GM19468 (cell line): ENCODE data around the gene CA10.

Experiments
- ATAC-seq: cut with Tn5 transposase; IDR thresholded peaks from one replicate; pipeline ENCODE4 v1.9.1; 2021; ENCODE audit warnings: mild to moderate bottlenecking, moderate library complexity, moderate number of reproducible peaks; ENCODE audit not compliant: unreplicated experiment; ENCODE audit errors: extremely low read depth

The CA10 gene

DNA sequence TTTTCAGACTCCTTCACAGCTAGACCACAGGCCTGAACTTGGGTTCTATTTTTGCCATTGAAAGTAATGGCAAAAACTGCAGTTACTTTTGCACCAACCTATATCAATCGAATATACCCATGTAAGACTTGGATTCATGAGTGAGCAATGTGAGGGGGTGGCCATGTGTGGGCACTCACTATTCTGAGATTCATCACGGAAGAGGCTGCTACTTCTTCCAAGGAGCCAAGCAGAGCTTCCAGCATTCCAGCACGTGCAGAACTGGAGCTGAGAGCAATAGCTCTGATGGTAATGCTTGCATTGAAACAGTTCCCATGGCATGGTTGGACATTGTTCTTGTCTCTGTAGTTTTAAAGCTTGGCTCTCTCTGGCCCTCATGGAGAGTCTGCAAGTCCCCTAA, 327.6 kb downstream of the CA10 start:
- ATAC-seq, result no peak

DNA sequence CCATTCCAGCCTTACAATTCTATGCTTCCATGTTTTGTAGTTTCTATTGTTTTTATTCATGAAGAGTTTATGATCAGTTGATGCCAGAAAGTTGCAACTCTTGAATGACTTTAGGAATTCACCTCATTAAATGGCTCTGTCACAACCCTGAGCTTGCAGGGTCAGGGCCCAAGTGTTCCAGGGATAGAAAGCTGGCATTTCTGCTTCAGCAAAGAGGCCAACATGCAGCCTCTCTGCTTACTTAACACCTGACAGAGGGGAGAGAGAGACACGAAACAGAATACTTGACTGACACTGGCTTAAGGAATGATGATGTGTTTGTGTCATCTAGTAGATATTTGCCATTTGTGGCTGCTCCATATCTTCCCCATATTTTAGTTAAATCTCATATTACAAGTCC, 328.1 kb downstream of the CA10 start:
- no peak for ATAC-seq

DNA sequence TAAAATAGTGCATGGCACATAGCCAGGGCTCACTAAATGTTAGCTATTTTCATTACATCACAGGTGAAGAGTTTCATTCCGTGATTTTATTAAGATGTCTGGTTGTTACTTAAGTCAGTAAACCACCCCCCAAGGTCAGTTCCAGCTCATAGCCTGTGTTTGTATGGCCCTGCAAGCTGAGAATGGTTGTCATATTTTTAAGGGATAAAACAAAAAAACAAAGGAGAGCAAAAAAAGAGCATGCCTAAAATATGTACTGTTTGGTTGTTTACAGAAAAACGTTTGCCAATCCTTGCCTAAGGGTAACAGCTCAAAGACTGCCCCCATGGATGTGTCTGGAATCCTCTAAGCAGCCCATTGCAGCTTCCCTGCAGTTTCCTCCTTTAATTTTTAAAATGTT, 329.6 kb downstream of the CA10 start:
- ATAC-seq, result no peak

DNA sequence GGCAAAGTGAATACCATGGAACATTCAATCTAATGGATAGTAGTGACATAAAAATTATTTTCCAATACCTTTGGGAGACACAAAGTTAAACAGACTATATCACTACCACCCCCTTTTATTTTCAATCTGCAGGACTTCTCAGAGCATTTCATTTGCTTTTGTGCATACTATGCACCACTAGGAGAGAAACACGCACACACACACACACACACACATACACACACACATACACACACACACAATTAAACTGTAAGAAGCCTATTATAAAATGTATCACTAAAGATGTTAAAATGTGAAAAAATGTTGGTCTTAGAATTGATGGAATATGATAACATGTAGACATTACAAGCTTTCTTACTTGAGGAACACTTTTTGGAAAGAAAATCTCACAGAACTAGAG, 331.4 kb downstream of the CA10 start:
- no peak for ATAC-seq

DNA sequence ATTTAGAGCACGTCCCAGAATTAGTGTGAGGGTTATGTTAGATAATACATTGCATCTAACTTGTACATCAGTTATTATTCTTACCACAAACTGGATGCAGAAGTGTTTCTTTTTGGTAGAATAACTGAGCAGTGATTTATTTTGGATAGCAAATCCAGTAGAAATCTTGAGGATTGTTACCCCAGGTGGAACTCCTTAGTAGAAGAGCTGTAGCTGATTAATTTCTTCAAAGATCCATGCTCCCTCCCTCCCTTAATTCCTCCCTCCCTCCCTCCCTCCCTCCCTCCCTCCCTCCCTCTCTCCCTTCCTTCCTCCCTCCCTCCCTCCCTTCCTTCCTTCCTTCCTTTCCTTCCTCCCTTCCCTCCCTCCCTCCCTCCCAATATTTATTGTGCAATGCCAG, 337.7 kb downstream of the CA10 start:
- no peak for ATAC-seq

DNA sequence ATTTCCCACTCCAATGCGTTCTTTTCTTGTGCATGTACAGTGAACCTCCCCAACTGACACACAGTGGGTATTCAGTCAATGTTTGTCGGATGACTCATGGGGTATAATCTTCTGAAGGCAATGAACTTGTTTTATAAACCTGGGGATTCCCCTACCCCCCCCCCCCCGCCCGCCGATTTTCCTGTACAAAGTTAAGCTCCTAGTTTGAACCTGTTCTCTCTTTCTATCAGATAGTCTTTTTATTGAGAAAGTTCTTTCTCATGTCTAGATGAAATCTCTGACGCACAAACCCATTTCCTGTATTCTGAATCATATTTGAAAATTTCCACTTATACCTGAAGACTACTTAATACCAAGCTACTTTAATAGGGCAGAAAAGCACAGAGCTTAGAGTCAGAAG, 338.3 kb downstream of the CA10 start:
- no peak for ATAC-seq

DNA sequence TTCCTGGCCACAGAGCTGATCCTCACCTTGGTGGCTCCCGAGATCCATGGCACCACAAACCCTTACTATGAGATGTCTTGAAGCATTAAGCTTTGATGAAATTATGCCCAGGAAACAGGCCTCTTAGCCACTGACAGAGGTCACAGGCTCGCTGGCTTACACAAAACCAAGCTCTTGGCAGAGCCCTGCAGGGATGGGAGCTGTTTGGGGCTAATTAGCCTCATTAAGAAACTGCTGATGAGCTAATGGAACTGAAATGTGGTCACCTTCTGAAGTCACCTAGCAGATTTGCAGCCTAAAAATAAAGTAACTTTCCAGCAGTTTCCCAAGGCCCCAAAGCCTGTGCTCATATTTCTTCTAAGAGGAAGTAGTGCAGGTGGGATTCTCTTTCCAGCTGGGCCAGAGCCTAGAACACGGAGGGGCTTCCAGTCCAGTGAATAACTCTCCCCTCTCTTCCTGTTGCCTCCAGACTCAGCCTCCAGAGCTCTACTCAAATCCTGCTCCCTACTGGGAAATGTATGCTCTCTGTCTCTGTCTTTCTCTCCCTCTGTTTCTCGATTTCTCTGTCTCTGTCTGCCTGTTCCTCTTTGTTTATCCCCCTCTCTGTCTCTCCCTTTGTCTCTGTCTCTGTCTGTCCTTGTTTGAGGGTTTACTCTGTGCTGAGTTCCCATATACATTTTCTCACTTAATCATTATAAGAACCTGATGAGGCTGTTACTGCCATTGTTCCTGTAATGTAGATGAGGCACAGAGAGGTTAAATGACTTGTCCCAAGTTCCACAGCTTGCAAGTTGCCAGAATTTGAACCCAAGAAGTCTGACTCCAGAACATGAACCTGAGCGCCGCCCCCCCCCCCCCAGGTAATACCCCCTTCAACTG, 338.9 kb downstream of the CA10 start:
- ATAC-seq, result no peak

DNA sequence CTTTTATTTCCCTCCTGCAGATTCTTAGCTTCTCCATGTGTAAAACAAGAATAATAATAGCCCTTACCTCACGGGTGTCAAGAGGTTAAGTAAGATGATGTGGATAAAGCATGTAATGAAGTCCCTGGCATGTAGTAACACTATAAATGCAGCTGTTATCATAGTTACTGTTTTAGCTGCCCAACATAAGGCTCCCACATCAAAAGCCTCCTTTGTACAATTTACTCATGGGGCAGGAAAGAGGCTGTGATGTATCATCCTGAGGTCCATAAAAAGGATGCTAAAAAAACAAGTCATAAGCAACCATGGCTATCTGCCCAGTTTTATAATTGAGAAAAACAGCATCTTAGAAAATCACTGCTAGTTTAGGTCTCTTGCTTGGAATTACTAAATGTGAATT, 339.7 kb downstream of the CA10 start:
- no peak for ATAC-seq

DNA sequence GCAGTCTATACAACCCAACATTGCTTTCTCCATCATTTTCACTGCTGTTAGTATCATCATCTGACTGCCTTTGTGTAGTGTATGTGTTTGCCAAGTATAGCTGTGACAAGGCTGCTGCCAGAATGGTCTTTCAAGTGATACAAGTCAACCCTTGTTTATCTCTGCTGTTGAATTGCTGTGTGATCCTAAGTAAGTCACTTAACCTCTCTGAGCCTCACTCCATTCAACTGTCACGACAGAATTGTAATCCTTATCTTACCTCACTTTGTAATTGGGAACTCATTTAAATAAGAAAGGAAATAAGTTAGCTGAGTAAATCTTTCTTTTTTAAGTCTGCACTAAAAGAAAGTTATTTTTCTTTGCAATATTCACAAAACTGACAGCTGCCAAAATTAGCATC, 340.6 kb downstream of the CA10 start:
- ATAC-seq, result no peak

DNA sequence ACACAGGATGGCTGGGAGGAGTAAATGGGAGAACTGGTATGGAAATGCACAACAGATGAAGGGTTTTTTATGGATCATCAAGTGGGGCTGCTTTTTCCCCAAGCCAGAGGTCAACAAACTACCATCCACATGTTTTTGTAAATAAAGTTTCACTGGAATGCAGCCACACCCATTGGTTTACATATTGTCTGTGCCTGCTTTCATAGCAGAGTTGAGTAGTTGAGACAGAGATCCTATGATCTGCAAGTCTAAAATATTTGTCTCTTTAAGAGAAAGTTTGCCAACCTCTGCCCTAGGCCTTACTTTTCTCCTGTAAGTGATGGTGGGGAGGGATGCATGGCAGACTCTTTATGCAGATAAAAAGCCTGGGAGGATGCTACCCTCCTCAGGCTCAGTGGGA, 341.4 kb downstream of the CA10 start:
- no peak for ATAC-seq

DNA sequence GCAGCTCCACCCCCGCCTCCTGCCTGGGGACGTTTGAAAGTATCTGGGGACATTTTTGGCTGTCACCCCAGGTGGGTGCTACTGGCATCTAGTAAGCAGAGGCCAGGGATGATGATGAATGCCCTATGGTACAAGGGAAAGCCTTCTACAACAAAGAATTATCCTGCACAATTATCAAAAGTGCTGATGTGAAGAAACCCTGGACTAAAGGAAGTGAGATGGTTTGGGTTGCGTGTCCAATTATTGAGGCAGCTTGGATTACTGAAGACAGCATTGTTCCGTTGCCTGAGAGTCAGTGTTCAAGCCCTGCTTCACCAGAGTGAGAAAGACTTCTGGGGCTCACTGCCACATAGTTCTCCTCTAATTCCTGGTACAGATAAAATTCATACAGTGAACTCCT, 343.4 kb downstream of the CA10 start:
- no peak for ATAC-seq

DNA sequence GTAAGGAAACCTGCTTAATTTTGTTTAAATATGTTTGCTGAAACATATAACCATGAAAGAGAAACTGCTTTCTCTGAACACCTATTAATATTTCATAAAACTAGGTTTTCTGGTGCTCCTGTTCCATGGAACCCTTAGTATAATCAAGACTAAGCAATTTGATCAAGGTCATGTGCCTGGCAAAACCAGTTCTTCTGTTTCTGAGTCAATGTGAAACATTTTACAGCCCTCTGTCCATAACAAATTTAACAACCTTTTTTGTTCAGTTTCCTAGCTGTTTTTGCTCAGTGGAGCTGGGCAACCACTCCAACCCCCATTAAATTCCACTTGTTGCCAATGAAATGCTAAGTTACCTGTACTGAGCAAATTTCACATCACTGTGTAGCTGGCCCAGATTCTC, 344.0 kb downstream of the CA10 start:
- no peak for ATAC-seq

DNA sequence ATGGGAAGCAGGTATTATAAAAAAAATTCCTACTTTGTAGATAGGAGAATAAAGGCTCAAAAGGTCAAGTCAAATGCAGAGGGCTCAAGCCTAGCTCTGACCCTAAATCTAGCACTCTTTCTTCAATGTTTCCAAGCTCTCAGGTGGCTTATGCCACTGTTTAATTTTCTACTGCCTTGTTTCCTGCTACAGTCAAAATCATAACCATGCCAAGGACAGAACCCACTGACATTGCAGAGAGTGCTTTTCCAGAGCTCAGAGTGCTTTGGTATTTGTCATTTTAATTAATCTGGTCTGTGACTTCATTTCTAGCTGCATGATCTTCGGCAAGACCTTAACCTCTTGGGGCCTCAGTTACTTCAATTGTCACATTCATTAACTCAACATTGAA, 344.7 kb downstream of the CA10 start:
- ATAC-seq, result no peak

DNA sequence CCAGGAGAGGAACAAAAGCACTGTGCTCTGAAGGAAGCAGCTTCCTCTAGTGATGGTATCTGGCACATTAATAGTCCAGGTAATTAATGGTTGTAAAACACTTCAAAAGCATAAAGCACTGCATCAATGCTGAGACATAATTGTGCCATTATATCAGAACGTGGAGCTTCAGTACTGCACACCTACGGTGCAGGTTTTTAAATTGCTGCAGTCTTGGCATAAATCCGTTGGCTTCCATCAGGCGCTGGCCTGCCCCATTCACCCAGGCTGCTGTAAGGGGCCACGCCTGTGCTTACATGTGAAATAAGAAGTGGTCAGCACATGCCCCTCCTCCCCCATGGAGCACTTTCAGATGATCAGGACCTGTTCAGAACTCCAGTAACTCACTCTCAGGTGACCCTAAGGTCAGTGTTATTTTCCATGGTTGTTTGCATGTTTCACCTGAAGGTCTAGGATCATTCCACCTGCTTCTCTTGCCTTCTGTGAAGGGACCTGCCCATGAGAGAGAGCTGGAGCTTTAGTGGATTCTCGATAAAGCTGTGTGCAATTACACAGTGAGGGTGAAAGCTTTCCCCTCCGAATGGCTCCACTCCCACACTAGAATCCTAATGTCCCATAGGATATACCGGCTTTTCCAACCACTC, 345.3 kb downstream of the CA10 start:
- ATAC-seq, result no peak

DNA sequence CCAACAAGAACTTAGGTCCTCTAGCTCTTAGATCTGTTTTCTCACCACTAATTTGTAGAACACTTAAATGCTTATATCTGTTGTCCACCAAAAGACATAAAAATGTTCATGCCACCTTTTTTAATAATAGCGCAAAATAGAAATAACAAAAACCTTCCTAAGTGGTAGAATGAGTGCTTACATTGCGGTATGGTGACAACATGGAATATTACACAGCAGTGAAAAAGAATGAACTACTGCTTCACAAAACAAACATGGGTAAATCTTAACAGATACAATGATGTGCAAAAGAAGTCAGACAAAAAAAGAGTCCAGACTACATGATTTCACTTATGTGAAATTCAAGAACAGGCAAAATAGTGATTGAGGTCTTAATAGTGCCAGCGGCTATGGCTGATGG, 351.1 kb downstream of the CA10 start:
- ATAC-seq, result no peak

DNA sequence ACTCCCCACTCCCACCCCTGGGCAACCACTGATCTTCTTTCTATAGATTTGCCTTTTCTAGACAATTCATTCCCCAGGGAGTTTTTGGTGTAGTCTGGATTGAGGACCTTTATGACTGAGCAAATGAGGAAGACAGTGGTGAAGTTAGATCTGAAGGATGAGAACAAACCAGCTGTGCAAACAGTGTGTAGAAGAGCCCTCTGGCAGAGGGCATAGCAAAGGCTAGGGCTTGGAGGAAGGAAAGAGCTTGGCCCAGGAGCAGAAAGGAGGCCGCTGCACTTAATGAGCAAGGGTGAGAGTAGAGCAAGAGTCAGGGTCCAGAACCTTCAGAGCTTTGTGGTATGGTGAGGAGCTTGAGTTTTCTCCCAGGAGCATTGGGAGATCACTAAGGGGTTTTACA, 352.7 kb downstream of the CA10 start:
- ATAC-seq, result no peak

DNA sequence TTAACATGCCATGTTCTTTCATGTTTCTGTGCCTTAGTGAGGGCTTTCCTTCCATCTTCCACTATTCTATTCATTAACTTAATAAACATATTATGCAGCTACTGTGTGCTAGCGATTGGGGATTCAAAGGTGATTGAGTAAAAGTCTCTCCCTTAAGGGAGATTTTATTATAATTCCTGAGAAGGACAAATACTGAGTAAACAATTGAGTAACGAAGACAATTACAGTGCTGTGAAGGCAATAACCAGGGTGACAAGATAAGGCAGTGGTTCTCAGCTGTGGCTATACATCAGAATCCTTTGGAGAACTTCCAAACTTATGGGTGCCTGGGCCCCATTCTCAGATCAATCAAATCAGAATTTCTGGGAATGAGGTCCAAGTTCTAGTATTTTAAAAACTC, 353.3 kb downstream of the CA10 start:
- ATAC-seq, result no peak

DNA sequence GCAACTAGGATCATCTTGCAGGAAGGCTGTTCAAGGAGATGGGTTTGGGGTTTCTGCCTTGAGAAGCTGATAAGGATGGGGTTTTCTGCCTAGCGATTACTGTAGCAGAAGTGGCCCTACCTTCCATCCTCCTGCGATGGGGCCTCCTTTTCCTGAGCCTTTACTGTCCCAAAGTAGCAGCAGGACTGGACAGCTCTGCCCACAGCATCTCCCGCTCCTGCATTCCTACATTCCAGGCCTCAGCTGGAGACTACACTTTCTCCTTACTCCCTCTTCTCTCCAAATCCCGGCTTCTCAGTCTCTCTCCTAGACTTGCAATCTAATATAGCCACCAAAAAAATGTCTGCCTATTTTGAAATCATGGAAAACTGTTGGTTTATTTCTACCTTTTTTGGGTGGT, 355.4 kb downstream of the CA10 start:
- no peak for ATAC-seq

DNA sequence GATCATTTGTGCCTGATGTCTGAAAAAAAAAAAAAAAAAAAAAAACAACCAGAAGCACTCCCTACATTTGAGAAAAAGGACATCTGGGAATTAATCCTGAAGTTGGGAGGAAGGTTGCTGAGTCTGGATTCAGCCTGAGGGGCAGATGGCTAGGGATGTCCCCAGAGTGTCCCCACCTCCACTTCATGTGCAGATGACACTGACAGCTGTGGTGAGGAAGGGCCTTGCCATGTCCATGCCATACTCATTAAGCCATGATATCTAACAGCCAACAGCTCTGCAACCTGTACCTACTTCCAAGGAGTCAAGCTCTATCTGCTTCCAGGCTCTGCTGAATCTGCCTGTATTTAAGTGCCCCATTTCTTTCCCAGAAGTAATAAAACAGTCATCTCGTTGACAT, 356.0 kb downstream of the CA10 start:
- ATAC-seq, result no peak

DNA sequence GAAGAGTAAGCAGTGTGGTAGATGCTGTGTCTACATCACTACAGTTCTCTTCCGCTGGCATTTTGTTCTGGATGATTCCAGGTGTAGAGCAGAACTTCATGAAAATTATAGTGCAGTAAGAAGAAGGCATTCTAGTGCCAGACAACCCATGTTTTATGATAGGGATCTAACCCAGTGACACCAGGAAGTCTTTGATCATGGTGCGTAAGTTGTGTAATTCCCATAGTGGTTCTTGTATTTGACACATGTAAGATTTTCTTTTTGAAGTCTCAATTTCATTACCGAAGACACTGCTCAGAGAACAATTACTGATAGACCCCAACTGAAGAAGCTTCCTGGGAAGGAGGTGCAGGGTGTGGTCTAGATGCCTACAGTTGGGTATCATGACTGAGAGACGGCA, 356.9 kb downstream of the CA10 start:
- ATAC-seq, result no peak

DNA sequence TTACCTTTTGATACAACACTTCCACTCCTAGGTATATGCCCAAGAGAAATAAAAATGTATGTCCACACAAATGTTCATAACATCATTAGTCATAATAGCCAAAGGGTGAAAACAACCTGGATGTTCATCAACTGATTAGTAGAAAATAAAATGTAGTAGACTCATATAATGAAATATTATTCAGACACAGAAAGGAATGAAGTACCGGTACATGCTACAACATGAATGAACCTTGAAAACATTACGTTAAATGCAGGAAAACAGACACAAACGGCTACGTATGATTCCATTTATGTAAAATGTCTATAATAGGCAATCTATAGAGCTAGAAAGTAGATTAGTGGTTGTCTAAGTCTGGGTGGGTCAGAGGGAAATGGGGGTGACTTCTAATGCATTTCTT, 358.5 kb downstream of the CA10 start:
- no peak for ATAC-seq

DNA sequence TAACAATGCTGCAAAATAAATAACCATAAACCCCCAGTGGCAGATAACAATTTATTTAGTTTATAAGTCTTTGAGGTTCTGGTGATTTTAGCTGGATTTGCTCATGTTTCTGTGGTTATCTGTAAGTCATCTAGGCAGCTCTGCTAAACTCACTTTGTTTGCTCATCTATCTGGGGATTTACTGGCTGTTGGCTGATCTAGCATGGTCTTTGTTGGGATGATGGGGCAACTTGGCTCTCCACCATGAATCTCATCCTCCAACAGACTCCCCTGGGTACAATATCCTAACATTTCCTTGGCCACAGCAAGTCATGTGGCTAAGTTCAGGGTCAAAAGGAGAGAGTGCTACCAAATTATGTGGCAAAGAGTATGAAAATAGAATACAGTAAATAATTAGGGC, 359.3 kb downstream of the CA10 start:
- no peak for ATAC-seq
